Eye (tissue), 1 donor: ENCODE measurements around the gene CSNK1D.
"Not testable (repeated sequence)": the region's sequence is repeated elsewhere in the genome, so short reads cannot be mapped to it uniquely, and the experiment has no call there.

Experiments used
- DNase-seq: peaks from one replicate; pipeline ENCODE4 v3.0.0-alpha.2; 2015

The CSNK1D gene

GRCh38 chr17:82272495-82273326 is 789 bp downstream of the CSNK1D start:
- DNase-seq, result peak; percentile 46

GRCh38 chr17:82271401-82271800 is 2.1 kb downstream of the CSNK1D start:
- no peak for DNase-seq

- DNase-seq, result no peak
Measured at GRCh38 chr17:82270651-82271050, 2.8 kb downstream of the CSNK1D start.

- no peak for DNase-seq
Measured at GRCh38 chr17:82269882-82270500, 3.5 kb downstream of the CSNK1D start.

GRCh38 chr17:82269138-82269881 is 4.2 kb downstream of the CSNK1D start:
- DNase-seq, result no peak

GRCh38 chr17:82267575-82268379 is 5.7 kb downstream of the CSNK1D start:
- peak; percentile 33 for DNase-seq

- DNase-seq, result no peak
Measured at GRCh38 chr17:82266142-82266541, 7.4 kb downstream of the CSNK1D start.

- no peak for DNase-seq
Measured at GRCh38 chr17:82263641-82264040, 9.9 kb downstream of the CSNK1D start.

GRCh38 chr17:82262344-82262743 is 11.2 kb downstream of the CSNK1D start:
- no peak for DNase-seq

GRCh38 chr17:82259972-82260961 is 13.2 kb downstream of the CSNK1D start:
- DNase-seq, result not testable (repeated sequence)

- DNase-seq, result no peak
Measured at GRCh38 chr17:82258555-82258954, 14.9 kb downstream of the CSNK1D start.

- DNase-seq, result peak; percentile 50
Measured at GRCh38 chr17:82257473-82257872, 16.0 kb downstream of the CSNK1D start.

- no peak for DNase-seq
Measured at GRCh38 chr17:82256242-82256885, 17.1 kb downstream of the CSNK1D start.

- no peak for DNase-seq
Measured at GRCh38 chr17:82255402-82255972, 18.0 kb downstream of the CSNK1D start.

GRCh38 chr17:82254746-82255145 is 18.8 kb downstream of the CSNK1D start:
- not testable (repeated sequence) for DNase-seq

- DNase-seq, result not testable (repeated sequence)
Measured at GRCh38 chr17:82254096-82254495, 19.4 kb downstream of the CSNK1D start.

GRCh38 chr17:82253179-82253544 is 20.3 kb downstream of the CSNK1D start:
- DNase-seq, result no peak

- DNase-seq, result no peak
Measured at GRCh38 chr17:82252511-82253178, 20.9 kb downstream of the CSNK1D start.

GRCh38 chr17:82250868-82251500 is 22.5 kb downstream of the CSNK1D start:
- DNase-seq, result no peak
